Kidney capillary endothelial cell (primary cell): Measurements from ENCODE around the gene ACADSB.

Source experiments
- DNase-seq: peaks from one replicate; pipeline ENCODE4 v3.0.0-alpha.2; 2018; ENCODE audit warnings: low spot score

The ACADSB gene

GRCh38 chr10:123101872-123102271 lies 93.1 kb downstream of the ACADSB start:
- no peak for DNase-seq

- no peak for DNase-seq
Measured at GRCh38 chr10:123102673-123103072, 93.9 kb downstream of the ACADSB start.

- no peak for DNase-seq
Measured at GRCh38 chr10:123103944-123104343, 95.1 kb downstream of the ACADSB start.
